Choroid plexus epithelial cell (primary cell): ENCODE data around the gene CAPSL.

Source experiments
- DNase-seq: peaks from one replicate; pipeline ENCODE4 v3.0.0-alpha.2; 2010; ENCODE audit warnings: low read depth
- H3K4me3 ChIP-seq: 2 replicates; pipeline ENCODE4 v1.5.1; 2011; ENCODE audit warnings: low read depth, mild to moderate bottlenecking, control low read depth, low read length, moderate library complexity
- TF ChIP-seq, protein P1 (sequence below): conservative IDR thresholded peaks from 2 replicates; pipeline ENCODE4 v1.5.1; 2011; ENCODE audit warnings: low read depth, mild to moderate bottlenecking, control low read depth, inconsistent platforms, low read length, moderate library complexity

The CAPSL gene

DNA sequence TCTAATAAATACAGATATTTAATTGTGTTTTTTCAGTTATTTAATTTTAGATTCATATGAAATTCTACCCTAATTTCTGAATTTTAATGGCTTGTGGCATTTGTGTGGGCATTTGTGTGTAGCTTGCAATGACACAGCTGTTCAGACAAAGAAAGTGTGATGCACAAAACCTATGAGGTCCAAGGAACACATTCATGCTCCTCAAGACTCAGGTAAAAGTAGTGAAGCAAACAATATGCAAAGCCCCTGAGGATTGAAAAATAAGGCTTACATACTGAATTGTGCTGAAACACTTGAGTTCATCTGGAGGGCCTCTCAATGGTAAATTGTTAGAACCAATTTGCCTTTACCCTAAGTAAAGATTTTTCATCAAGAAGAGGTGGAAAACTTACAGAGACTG lies 53.6 kb downstream of the CAPSL start:
- no peak overlapping the region for H3K4me3 ChIP-seq
- no peak for DNase-seq
- TF ChIP-seq, protein P1, sequence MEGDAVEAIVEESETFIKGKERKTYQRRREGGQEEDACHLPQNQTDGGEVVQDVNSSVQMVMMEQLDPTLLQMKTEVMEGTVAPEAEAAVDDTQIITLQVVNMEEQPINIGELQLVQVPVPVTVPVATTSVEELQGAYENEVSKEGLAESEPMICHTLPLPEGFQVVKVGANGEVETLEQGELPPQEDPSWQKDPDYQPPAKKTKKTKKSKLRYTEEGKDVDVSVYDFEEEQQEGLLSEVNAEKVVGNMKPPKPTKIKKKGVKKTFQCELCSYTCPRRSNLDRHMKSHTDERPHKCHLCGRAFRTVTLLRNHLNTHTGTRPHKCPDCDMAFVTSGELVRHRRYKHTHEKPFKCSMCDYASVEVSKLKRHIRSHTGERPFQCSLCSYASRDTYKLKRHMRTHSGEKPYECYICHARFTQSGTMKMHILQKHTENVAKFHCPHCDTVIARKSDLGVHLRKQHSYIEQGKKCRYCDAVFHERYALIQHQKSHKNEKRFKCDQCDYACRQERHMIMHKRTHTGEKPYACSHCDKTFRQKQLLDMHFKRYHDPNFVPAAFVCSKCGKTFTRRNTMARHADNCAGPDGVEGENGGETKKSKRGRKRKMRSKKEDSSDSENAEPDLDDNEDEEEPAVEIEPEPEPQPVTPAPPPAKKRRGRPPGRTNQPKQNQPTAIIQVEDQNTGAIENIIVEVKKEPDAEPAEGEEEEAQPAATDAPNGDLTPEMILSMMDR: no peak

DNA sequence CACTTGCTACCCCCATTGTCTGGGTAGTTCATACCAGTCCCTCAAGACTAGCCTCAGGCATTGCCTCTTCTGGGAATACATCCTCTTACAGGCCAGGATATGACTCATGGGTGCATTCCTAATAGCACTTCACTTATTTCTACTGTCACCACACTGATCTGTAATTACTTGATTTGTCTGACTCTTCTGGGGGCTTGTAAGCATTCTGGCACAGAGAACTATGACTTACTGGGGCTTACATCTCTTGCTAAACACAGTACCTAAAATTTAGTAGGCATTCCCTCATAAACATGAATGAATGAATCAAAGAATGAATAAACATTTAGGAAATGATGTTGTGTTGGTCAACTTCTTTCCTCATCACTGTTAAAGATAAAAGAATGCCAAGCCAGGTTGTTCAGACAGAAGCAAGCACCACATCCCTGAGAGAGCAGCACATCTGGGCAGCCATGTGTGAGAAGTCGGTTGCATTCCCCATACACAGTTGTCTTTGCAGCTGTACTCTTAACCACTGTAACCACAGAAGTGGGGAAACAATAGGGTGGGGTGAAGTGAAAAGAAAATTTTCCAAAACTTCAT lies 54.1 kb downstream of the CAPSL start:
- TF ChIP-seq, protein P1: no peak
- peak; percentile 83 for DNase-seq
- no peak overlapping the region for H3K4me3 ChIP-seq

DNA sequence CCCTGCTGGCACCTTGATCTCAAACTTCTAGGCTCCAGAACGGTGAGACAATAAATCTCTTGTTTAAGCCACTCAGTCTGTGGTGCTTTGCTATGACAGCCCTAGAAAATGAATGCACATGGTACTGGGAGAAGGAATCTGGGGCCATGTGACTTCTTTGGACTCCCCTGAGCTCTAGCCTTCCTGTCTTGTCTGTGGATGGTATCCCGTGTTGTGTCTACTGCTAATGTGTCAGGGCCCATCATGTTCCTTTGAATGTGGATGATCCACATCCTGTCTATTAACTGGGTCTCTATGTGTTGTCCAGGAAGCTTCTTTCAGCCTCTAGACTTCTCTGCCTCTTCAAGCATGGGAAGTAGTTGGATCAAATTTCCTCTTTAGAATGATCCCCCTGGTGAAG lies 56.7 kb downstream of the CAPSL start:
- DNase-seq: no peak
- TF ChIP-seq, protein P1: no peak
- no peak overlapping the region for H3K4me3 ChIP-seq

DNA sequence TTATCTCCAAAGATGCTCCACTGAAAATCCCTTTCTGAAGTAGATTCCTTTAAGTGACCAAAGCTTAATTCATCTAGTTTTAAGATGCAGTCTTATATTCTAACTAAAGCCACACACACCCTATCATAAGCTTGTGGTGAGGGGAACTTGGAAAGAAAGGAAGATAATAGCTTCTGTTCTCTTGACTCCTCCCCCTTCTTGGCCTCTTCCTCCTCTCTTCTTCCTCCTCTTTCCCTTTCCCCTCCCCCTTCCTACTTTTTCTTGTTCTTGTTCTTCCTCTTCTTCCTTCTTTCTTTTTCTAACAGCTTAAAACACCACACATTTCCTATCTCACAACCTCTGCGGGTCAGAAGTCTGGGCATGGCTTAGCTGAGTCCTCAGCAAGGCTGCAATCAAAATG lies 58.3 kb downstream of the CAPSL start:
- TF ChIP-seq, protein P1: no peak
- DNase-seq: no peak
- H3K4me3 ChIP-seq: no peak overlapping the region

DNA sequence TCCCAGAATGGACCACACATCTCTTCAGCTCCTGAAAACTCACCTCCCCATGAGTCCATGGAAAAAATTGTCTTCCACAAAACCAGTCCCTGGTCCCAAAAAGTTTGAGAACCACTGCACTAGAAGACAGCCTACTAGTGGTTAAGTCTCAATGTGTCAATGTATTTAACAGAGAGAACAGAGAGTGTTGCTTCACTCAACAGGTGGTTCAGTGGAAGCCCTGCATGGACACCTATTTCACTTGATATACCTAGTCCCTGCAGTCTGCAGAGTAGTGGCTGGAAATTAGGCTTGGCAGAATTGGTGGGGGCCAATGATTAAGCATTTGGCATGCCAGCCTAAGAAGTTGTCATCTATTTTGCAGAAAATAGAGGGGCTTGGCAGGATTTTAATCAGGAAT lies 58.8 kb downstream of the CAPSL start:
- H3K4me3 ChIP-seq: no peak overlapping the region
- TF ChIP-seq, protein P1: no peak
- no peak for DNase-seq

DNA sequence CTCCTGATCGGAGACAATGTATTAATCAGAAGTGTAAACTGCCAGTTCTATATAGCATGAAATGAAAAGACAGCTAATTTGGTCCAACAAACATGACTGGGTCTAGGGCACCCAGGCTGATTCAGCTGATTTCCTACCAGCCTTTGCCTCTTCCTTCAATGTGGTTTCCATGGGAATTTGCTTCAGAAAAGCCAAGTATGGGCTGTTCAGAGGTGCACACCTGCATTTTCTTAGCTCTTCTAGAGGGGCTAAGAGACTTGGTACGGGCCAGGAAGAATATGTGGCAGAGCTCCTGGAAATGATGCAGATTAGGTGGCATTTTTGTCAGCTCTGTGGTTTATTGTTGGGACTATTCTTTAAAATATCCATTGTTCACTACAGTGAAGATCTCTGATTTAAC lies 59.3 kb downstream of the CAPSL start:
- no peak overlapping the region for H3K4me3 ChIP-seq
- no peak for DNase-seq
- TF ChIP-seq, protein P1: no peak

DNA sequence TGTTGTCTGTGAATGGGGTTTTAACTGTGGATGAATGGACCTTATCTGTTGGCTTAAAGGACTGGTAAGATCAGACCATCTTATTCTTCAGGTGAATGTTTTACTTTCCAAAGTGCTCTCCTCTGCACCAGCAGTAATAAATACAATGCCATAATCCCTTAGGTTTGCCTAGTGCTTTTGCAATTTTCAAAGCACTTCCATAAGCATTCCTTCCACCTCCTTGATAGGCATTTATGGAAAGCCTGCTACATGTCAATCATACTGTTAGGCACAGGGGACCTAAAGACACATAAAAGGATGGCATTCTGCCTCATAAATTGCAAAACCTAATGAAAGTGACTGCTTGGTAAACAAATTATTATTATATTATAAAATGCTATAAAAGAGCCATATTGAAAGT lies 60.3 kb downstream of the CAPSL start:
- no peak overlapping the region for H3K4me3 ChIP-seq
- TF ChIP-seq, protein P1: no peak
- no peak for DNase-seq
